A549 (cell line): Measurements from ENCODE around the gene DST. TPM values are rescaled to one million over a fixed set of nuclear protein-coding genes. Genes with fewer than 3 reads are reported as not detected.

Source experiments
- ATAC-seq, 2 experiments: fragments of 200-7000 bp in 1 of 2; fragments of >200 bp in 1 of 2; cut with Nextera tagmentation in 1 of 2; cut with Tn5 transposase in 1 of 2; 3 replicates each; pipeline versions ENCODE4 v1.8.0 to v1.9.1; 2018 to 2020; ENCODE audit warnings: mild to moderate bottlenecking in 1 of 2, moderate library complexity in 1 of 2
- CTCF ChIA-PET: fragments of 300-600 bp; sonication (Branson Sonifier 250); formaldehyde crosslinking; extraction: SDS; loops from one replicate; lab custom pipeline; 2021; ENCODE audit warnings: antibody characterized with exemption, inconsistent platforms; lab: Yijun Ruan, JAX
- POLR2A ChIA-PET: fragments of 350-600 bp; formaldehyde crosslinking; extraction: SDS; loops from one replicate; lab custom pipeline; 2021; ENCODE audit warnings: antibody characterized with exemption, inconsistent platforms; lab: Yijun Ruan, JAX
- DNase-seq, 2 experiments: peaks; one replicate each; pipeline versions ENCODE4 v3.0.0 to v3.0.0-alpha.2; 2011 to 2016; ENCODE audit warnings: low read depth in 1 of 2, low spot score in 1 of 2
- FAIRE-seq: peaks from 2 replicates; lab custom pipeline; 2011; peaks lifted over from hg19 to GRCh38; lab: Jason Lieb, UNC
- H3K27ac ChIP-seq, 2 experiments: fragments of >200 bp; sonication (Bioruptor Twin); formaldehyde crosslinking; 3 replicates each; pipeline ENCODE4 v1.5.1; 2016 to 2017
- H3K4me1 ChIP-seq: fragments of >200 bp; sonication (Bioruptor Twin); formaldehyde crosslinking; 3 replicates; pipeline ENCODE4 v1.6.1; 2016
- H3K4me2 ChIP-seq: fragments of >200 bp; sonication (Bioruptor Twin); formaldehyde crosslinking; 3 replicates; pipeline ENCODE4 v1.6.1; 2016
- H3K4me3 ChIP-seq: fragments of >200 bp; sonication (Bioruptor Twin); formaldehyde crosslinking; 3 replicates; pipeline ENCODE4 v1.5.1; 2016
- H3K9me3 ChIP-seq: fragments of >200 bp; sonication (Bioruptor Twin); formaldehyde crosslinking; 3 replicates; pipeline ENCODE4 v1.6.1; 2016
- ATOH8 ChIP-seq: fragments of 250-450 bp; sonication (Bioruptor Pico); IDR thresholded peaks from 2 replicates; pipeline ENCODE4 v1.5.0; 2020; ENCODE audit warnings: low read depth, mild to moderate bottlenecking, moderate library complexity
- BHLHE40 ChIP-seq: IDR thresholded peaks from 2 replicates; pipeline ENCODE4 v1.6.1; 2012; ENCODE audit warnings: low read depth, low read length, inconsistent platforms
- CTCF ChIP-seq: fragments of >200 bp; sonication (Bioruptor Twin); formaldehyde crosslinking; IDR thresholded peaks from 3 replicates; pipeline ENCODE4 v1.5.1; 2016
- EP300 ChIP-seq, 2 experiments: fragments of >200 bp; sonication (Bioruptor Twin); formaldehyde crosslinking; IDR thresholded peaks; 2 replicates in 1 of 2; 3 replicates in 1 of 2; pipeline ENCODE4 v1.6.1; 2016 to 2017
- FOSL2 ChIP-seq, 2 experiments: fragments of 450-650 bp in 1 of 2; fragments of >200 bp in 1 of 2; sonication (Bioruptor Twin) in 1 of 2; formaldehyde crosslinking; IDR thresholded peaks; 2 replicates each; pipeline versions ENCODE4 v1.5.0 to v1.6.1; 2016 to 2020; ENCODE audit warnings: mild to moderate bottlenecking in 1 of 2, moderate library complexity in 1 of 2
- GATA3 ChIP-seq: IDR thresholded peaks from 2 replicates; pipeline ENCODE4 v1.6.1; 2012; ENCODE audit warnings: borderline replicate concordance
- HEYL ChIP-seq: fragments of 250-450 bp; sonication (Bioruptor Pico); IDR thresholded peaks from 2 replicates; pipeline ENCODE4 v1.8.0; 2021; ENCODE audit warnings: mild to moderate bottlenecking, moderate library complexity
- JUN ChIP-seq, 2 experiments: fragments of >200 bp; sonication (Bioruptor Twin); formaldehyde crosslinking; IDR thresholded peaks; 2 replicates in 1 of 2; 3 replicates in 1 of 2; pipeline ENCODE4 v1.6.1; 2016 to 2017
- KDM5A ChIP-seq: fragments of 200-600 bp; sonication (generic); IDR thresholded peaks from 2 replicates; pipeline ENCODE4 v1.6.1; 2016; ENCODE audit warnings: antibody characterized with exemption, mild to moderate bottlenecking
- MAFK ChIP-seq: fragments of 450-650 bp; IDR thresholded peaks from 2 replicates; pipeline ENCODE4 v1.6.1; 2014; ENCODE audit not compliant: partially characterized antibody
- MAZ ChIP-seq: fragments of 150-350 bp; IDR thresholded peaks from 2 replicates; pipeline ENCODE4 v1.6.1; 2014; ENCODE audit warnings: antibody characterized with exemption, low read depth, low read length, borderline replicate concordance
- MYC ChIP-seq: IDR thresholded peaks from 2 replicates; pipeline ENCODE4 v1.6.1; 2012; ENCODE audit warnings: mild to moderate bottlenecking, inconsistent platforms, low read length, improper control_type of control experiment, borderline replicate concordance
- NFE2L2 ChIP-seq: fragments of 150-350 bp; conservative IDR thresholded peaks from 2 replicates; pipeline ENCODE4 v1.6.1; 2014; ENCODE audit warnings: low read length
- NR3C1 ChIP-seq: fragments of >200 bp; sonication (Bioruptor Twin); formaldehyde crosslinking; IDR thresholded peaks from 3 replicates; pipeline ENCODE4 v1.6.1; 2017
- POLR2AphosphoS2 ChIP-seq: conservative IDR thresholded peaks from 2 replicates; pipeline ENCODE4 v1.6.1; 2012; ENCODE audit warnings: low read length, improper control_type of control experiment, inconsistent platforms
- RCOR1 ChIP-seq: fragments of 150-350 bp; IDR thresholded peaks from 2 replicates; pipeline ENCODE4 v1.6.1; 2014; ENCODE audit warnings: antibody characterized with exemption, low read length, low read depth
- REST ChIP-seq: fragments of 200-600 bp; sonication (generic); IDR thresholded peaks from 2 replicates; pipeline ENCODE4 v1.6.1; 2016; ENCODE audit warnings: antibody characterized with exemption, mild to moderate bottlenecking, moderate library complexity
- RFX5 ChIP-seq: fragments of 450-650 bp; IDR thresholded peaks from 2 replicates; pipeline ENCODE4 v1.7.1; 2014; ENCODE audit warnings: antibody characterized with exemption, mild to moderate bottlenecking, moderate library complexity
- SMC3 ChIP-seq: fragments of >200 bp; sonication (Bioruptor Twin); formaldehyde crosslinking; IDR thresholded peaks from 3 replicates; pipeline ENCODE4 v1.6.1; 2018; ENCODE audit warnings: inconsistent platforms
- TFCP2L1 ChIP-seq: fragments of 250-450 bp; sonication (Bioruptor Pico); IDR thresholded peaks from 2 replicates; pipeline ENCODE4 v1.5.0; 2021; ENCODE audit warnings: mild to moderate bottlenecking
- WGBS: methylation state at CpG from one replicate; pipeline ENCODE4 v1.1.6; 2017; ENCODE audit errors: missing lambda C conversion rate; 5-methylcytosine and 5-hydroxymethylcytosine counted together
- polyA plus RNA-seq, 4 experiments: library from polyadenylated mRNA; depleted of rRNA in 3 of 4; stranded (reverse); fragments of >200 nt; fragmentation: RNase III in 1 of 4; extraction: RNeasy Plus Mini Kit Qiagen cat#74134 plus additional on column Dnase treatment in 1 of 4; gene quantifications; 2 replicates in 3 of 4; 3 replicates in 1 of 4; pipeline ENCODE4 v1.2.3, GENCODE V29; 2011 to 2017
- TF ChIP-seq, protein P1 (sequence below): fragments of >200 bp; sonication (Bioruptor Twin); formaldehyde crosslinking; IDR thresholded peaks from 3 replicates; pipeline ENCODE4 v1.6.1; 2016
- TF ChIP-seq, protein P2 (sequence below): IDR thresholded peaks from 2 replicates; pipeline ENCODE4 v1.6.1; 2012

Gene DST
- polyA plus RNA-seq, 2 of the 4 experiments (the other 2 are of a cell fraction), result 32.4 to 99.0 TPM

GRCh38 chr6:56450376-56450775 is 192.3 kb downstream of the DST start:
- Histone ChIP-seq H3K9me3 (no peaks in the 10 kb centered on the region), H3K27ac (no peak overlapping the region), H3K4me3 (no peak overlapping the region), H3K4me2 (no peak overlapping the region), H3K4me1 (no peaks in the 10 kb centered on the region)
- FAIRE-seq, result no peak
- POLR2A ChIA-PET, result no interaction called here
- ATAC-seq, result no peak
- 83% methylated on average over 3 of the region's 3 CpGs for WGBS
- CTCF ChIA-PET, result interaction anchor here (1.0 kb wide), 1 partner anchor 80 kb away, joined by 3 read pairs; no protein-coding TSS in a partner anchor
- TF ChIP-seq TFCP2L1 (CRISPR knock-in tag) (no peak), GATA3 (no peak), NFE2L2 (no peak), MYC (no peak), POLR2AphosphoS2 (no peak), HEYL (no peak), SMC3 (no peak), CTCF (no peak), JUN (IDR thresholded peaks at IDR 0.05) (no peak), RCOR1 (no peak), ATOH8 (CRISPR knock-in tag) (no peak), MAFK (no peak), RFX5 (no peak), BHLHE40 (no peak), EP300 (IDR thresholded peaks at IDR 0.05) (no peak)
- TF ChIP-seq, protein P1, sequence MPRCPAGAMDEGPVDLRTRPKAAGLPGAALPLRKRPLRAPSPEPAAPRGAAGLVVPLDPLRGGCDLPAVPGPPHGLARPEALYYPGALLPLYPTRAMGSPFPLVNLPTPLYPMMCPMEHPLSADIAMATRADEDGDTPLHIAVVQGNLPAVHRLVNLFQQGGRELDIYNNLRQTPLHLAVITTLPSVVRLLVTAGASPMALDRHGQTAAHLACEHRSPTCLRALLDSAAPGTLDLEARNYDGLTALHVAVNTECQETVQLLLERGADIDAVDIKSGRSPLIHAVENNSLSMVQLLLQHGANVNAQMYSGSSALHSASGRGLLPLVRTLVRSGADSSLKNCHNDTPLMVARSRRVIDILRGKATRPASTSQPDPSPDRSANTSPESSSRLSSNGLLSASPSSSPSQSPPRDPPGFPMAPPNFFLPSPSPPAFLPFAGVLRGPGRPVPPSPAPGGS, result no peak
- TF ChIP-seq, protein P2, sequence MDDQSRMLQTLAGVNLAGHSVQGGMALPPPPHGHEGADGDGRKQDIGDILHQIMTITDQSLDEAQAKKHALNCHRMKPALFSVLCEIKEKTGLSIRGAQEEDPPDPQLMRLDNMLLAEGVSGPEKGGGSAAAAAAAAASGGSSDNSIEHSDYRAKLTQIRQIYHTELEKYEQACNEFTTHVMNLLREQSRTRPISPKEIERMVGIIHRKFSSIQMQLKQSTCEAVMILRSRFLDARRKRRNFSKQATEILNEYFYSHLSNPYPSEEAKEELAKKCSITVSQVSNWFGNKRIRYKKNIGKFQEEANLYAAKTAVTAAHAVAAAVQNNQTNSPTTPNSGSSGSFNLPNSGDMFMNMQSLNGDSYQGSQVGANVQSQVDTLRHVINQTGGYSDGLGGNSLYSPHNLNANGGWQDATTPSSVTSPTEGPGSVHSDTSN, result no peak
- DNase-seq, result no peak

GRCh38 chr6:56448046-56448445 is 194.6 kb downstream of the DST start:
- no peak overlapping the region for H3K4me2 ChIP-seq
- DNase-seq, result no peak
- no peak for FAIRE-seq
- CTCF ChIA-PET, result no interaction called here
- H3K27ac ChIP-seq, result no peak overlapping the region
- ATAC-seq, result no peak
- TF ChIP-seq REST, result no peak
- no peak for TF ChIP-seq FOSL2 (IDR thresholded peaks at IDR 0.05)
- no peak for TF ChIP-seq FOSL2 (CRISPR knock-in tag; IDR thresholded peaks at IDR 0.05)
- TF ChIP-seq KDM5A, result no peak
- no peak for TF ChIP-seq MAZ
- no peak for TF ChIP-seq NR3C1
- no peak for TF ChIP-seq GATA3
- 94% methylated on average over 1 of the region's 1 CpG for WGBS
- POLR2A ChIA-PET, result no interaction called here
- no peaks in the 10 kb centered on the region for H3K4me1 ChIP-seq
- no peak overlapping the region for H3K4me3 ChIP-seq
- no peaks in the 10 kb centered on the region for H3K9me3 ChIP-seq
